OCI-LY3 (cell line): Measurements from ENCODE around the gene HERC3.

Source experiments
- CTCF ChIP-seq: fragments of 200-600, 300-600 bp; sonication (generic); IDR thresholded peaks from 2 replicates; pipeline ENCODE4 v1.5.1; 2014; ENCODE audit warnings: antibody characterized with exemption, low read length, low read depth
- EZH2phosphoT487 ChIP-seq: fragments of 200-600 bp; shearing (Covaris generic); IDR thresholded peaks from 2 replicates; pipeline ENCODE4 v1.6.1; 2018; ENCODE audit warnings: antibody characterized with exemption, mixed run types, low read depth

- TF ChIP-seq CTCF (no peak), EZH2phosphoT487 (no peak)
These were observed 130.0 kb downstream of the HERC3 start for GRCh38 chr4:88722276-88722780.
